ENCODE measurements around the gene BRK1. TPM values are rescaled to one million over a fixed set of nuclear protein-coding genes. Genes with fewer than 3 reads are reported as not detected.

Gene BRK1
- total RNA-seq, 1 donor from 2014 or later: 136 TPM

- DNase-seq (ENCODE audit: low read depth): no peak
- Mint-ChIP-seq H3K27ac (ENCODE audit: unreplicated experiment) (peak overlapping the region; percentile 58), H3K9me3 (ENCODE audit: unreplicated experiment) (no peaks in the 10 kb centered on the region)
Observed at GRCh38 chr3:10142707-10143560, 27.5 kb downstream of the BRK1 start.

DNA sequence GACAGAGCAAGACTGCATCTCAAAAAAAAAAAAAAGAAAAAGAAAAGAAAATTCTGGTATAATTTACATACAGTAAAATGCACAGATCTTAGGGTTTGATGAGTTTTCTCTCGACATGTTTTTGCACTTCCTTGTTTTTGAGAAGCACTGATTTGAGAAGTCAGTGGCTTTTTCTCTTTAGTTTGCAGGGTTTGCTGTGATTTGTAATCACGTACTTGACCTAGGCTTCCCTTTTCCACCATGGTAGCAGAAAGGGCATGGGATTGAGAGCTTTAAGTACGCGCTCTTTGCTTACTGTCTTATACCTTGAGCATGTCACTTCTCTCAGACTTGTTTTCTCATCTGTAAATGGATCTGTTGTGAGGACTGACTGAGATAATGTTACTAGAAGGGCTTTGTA is 30.2 kb downstream of the BRK1 start:
- H3K4me3 Mint-ChIP-seq (ENCODE audit: unreplicated experiment): peak overlapping the region; percentile 54
- peaks cover 13% of the 10 kb centered on the region for H3K36me3 ChIP-seq (ENCODE audit: insufficient read depth, low read length)
- H3K79me2 ChIP-seq (ENCODE audit: insufficient read depth, low read length): peaks cover 55% of the 10 kb centered on the region
- H3K4me2 ChIP-seq (ENCODE audit: low read length): peak overlapping the region; percentile 42
- no peak for TF ChIP-seq EZH2 (IDR thresholded peaks at IDR 0.05; ENCODE audit: insufficient read depth, low read length)
- no peak for TF ChIP-seq CTCF (IDR thresholded peaks at IDR 0.05; ENCODE audit: insufficient read depth, low read depth, low read length)
- H3K9me3 Mint-ChIP-seq (ENCODE audit: unreplicated experiment): no peaks in the 10 kb centered on the region
- peaks cover 7% of the 10 kb centered on the region for H3K4me1 Mint-ChIP-seq (ENCODE audit: low read depth, unreplicated experiment)
- peaks cover 55% of the 10 kb centered on the region for H4K20me1 ChIP-seq (ENCODE audit: insufficient read depth, low read length)
- no peaks in the 10 kb centered on the region for H3K27me3 ChIP-seq (ENCODE audit: insufficient read depth, low read length)
- no peak overlapping the region for H3K27ac ChIP-seq (ENCODE audit: low read depth, low read length)
- H3K9ac ChIP-seq (ENCODE audit: low read length): no peak overlapping the region
- no peaks in the 10 kb centered on the region for H3K27me3 Mint-ChIP-seq (ENCODE audit: low read depth, unreplicated experiment)
- peaks cover 12% of the 10 kb centered on the region for H3K36me3 Mint-ChIP-seq (ENCODE audit: low read depth, unreplicated experiment)
- DNase-seq (ENCODE audit: low read depth): no peak
- no peak overlapping the region for H2AFZ ChIP-seq (ENCODE audit: low read depth, low read length)
- no peak overlapping the region for H3K27ac Mint-ChIP-seq (ENCODE audit: unreplicated experiment)
- no peak for FAIRE-seq
- no peak overlapping the region for H3K4me3 ChIP-seq (ENCODE audit: insufficient read depth, low read depth, low read length)
- peaks cover 5% of the 10 kb centered on the region for H3K4me1 ChIP-seq (ENCODE audit: insufficient read depth, low read length)
- H3K9me3 ChIP-seq (ENCODE audit: insufficient read depth, low read depth, low read length): no peaks in the 10 kb centered on the region

More at GRCh38 chr3:10142707-10143560, 27.5 kb downstream of the BRK1 start:
- Histone ChIP-seq H3K36me3 (ENCODE audit: insufficient read depth, low read length) (no peaks in the 10 kb centered on the region), H3K4me3 (ENCODE audit: insufficient read depth, low read depth, low read length) (peak overlapping the region; percentile 73), H4K20me1 (ENCODE audit: insufficient read depth, low read length) (peaks cover 42% of the 10 kb centered on the region), H3K4me2 (ENCODE audit: low read length) (peak overlapping the region; percentile 88), H3K4me1 (ENCODE audit: insufficient read depth, low read length) (peaks cover 5% of the 10 kb centered on the region), H3K9me3 (ENCODE audit: insufficient read depth, low read depth, low read length) (no peaks in the 10 kb centered on the region), H3K27me3 (ENCODE audit: insufficient read depth, low read length) (no peaks in the 10 kb centered on the region), H3K27ac (ENCODE audit: low read depth, low read length) (no peak overlapping the region), H3K79me2 (ENCODE audit: insufficient read depth, low read length) (peaks cover 55% of the 10 kb centered on the region), H2AFZ (ENCODE audit: low read depth, low read length) (no peak overlapping the region), H3K9ac (ENCODE audit: low read length) (peak overlapping the region; percentile 92)
- Mint-ChIP-seq H3K27me3 (ENCODE audit: low read depth, unreplicated experiment) (no peaks in the 10 kb centered on the region), H3K4me3 (ENCODE audit: unreplicated experiment) (peak overlapping the region; percentile 93), H3K4me1 (ENCODE audit: low read depth, unreplicated experiment) (peaks cover 7% of the 10 kb centered on the region), H3K36me3 (ENCODE audit: low read depth, unreplicated experiment) (peaks cover 7% of the 10 kb centered on the region)
- no peak for TF ChIP-seq EZH2 (IDR thresholded peaks at IDR 0.05; ENCODE audit: insufficient read depth, low read length)
- TF ChIP-seq CTCF (IDR thresholded peaks at IDR 0.05; ENCODE audit: insufficient read depth, low read depth, low read length): no peak
- no peak for FAIRE-seq

DNA sequence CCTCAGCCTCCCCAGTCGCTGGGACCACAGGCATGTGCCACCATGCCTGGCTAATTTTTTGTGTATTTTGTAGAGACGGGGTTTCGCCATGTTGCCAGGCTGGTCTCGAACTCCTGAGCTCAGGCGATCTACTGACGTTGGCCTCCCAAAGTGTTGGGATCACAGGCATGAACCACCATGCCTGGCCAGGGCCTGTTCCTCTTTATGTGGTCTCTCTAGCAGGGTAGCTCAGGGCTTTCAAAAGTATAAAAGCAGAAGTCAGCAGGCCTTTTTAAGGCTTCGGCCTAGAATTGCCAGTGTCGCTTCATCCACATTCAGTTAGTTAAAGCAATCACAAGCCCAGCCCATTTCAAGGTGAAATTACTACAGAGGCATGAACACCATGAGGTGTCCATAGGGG is 33.8 kb downstream of the BRK1 start:
- H4K20me1 ChIP-seq (ENCODE audit: insufficient read depth, low read length): peaks cover 39% of the 10 kb centered on the region
- no peaks in the 10 kb centered on the region for H3K4me1 ChIP-seq (ENCODE audit: insufficient read depth, low read length)
- TF ChIP-seq EZH2 (IDR thresholded peaks at IDR 0.05; ENCODE audit: insufficient read depth, low read length) (no peak), CTCF (IDR thresholded peaks at IDR 0.05; ENCODE audit: insufficient read depth, low read depth, low read length) (no peak)
- H3K79me2 ChIP-seq (ENCODE audit: insufficient read depth, low read length): peaks cover 32% of the 10 kb centered on the region
- no peaks in the 10 kb centered on the region for H3K9me3 ChIP-seq (ENCODE audit: insufficient read depth, low read depth, low read length)
- Mint-ChIP-seq H3K9me3 (ENCODE audit: unreplicated experiment) (no peaks in the 10 kb centered on the region), H3K4me1 (ENCODE audit: low read depth, unreplicated experiment) (no peaks in the 10 kb centered on the region), H3K36me3 (ENCODE audit: low read depth, unreplicated experiment) (peaks cover 15% of the 10 kb centered on the region), H3K27me3 (ENCODE audit: low read depth, unreplicated experiment) (no peaks in the 10 kb centered on the region), H3K4me3 (ENCODE audit: unreplicated experiment) (no peak overlapping the region), H3K27ac (ENCODE audit: unreplicated experiment) (no peak overlapping the region)
- FAIRE-seq (no peak), DNase-seq (ENCODE audit: low read depth) (no peak)
- no peaks in the 10 kb centered on the region for H3K27me3 ChIP-seq (ENCODE audit: insufficient read depth, low read length)
- no peak overlapping the region for H3K4me2 ChIP-seq (ENCODE audit: low read length)
- no peak overlapping the region for H3K4me3 ChIP-seq (ENCODE audit: insufficient read depth, low read depth, low read length)
- peaks cover 19% of the 10 kb centered on the region for H3K36me3 ChIP-seq (ENCODE audit: insufficient read depth, low read length)
- no peak overlapping the region for H3K9ac ChIP-seq (ENCODE audit: low read length)
- no peak overlapping the region for H2AFZ ChIP-seq (ENCODE audit: low read depth, low read length)
- H3K27ac ChIP-seq (ENCODE audit: low read depth, low read length): no peak overlapping the region
